Muscle of arm (tissue), 14 donors: Measurements from ENCODE around the gene CA7. TPM values are rescaled to one million over a fixed set of nuclear protein-coding genes. Genes with fewer than 3 reads are reported as not detected.
A peak's percentile ranks its signal among the peaks of the same experiment; 100 is the strongest.

Experiments
- DNase-seq: peaks from one replicate; pipeline ENCODE4 v3.0.0-alpha.2; 2013
- long read RNA-seq, 11 donors: transcript quantifications; one replicate each; lab custom pipeline, GENCODE V29; 2026
- polyA plus RNA-seq, 12 donors: library from polyadenylated mRNA; unstranded; fragments of 120-200 nt; gene quantifications; one replicate each; pipeline ENCODE4 v1.2.1, GENCODE V29; 2013; ENCODE audit not compliant: insufficient read length in 12 of 12

Gene CA7
- 10 to 100 TPM in 1 of 12 donors, not detected in 11; 16.6 TPM for polyA plus RNA-seq
- long read RNA-seq, donor 1, transcript CA7-201 (7 exons, 1,555 nt): major isoform, 27 of 60 reads
- long read RNA-seq, donor 1, partial matches to known transcripts: 33 of 60 reads
- long read RNA-seq, donor 1, other reads (novel, unspliced or antisense): 0 of 60 reads
- long read RNA-seq, donor 2: 0 reads
- long read RNA-seq, donor 3: 0 reads
- long read RNA-seq, donor 4: 0 reads
- long read RNA-seq, donor 5: 0 reads
- long read RNA-seq, donor 6: 0 reads
- long read RNA-seq, donor 7: 0 reads
- long read RNA-seq, donor 8: 0 reads
- long read RNA-seq, donor 9: 0 reads
- long read RNA-seq, donor 10: 0 reads
- long read RNA-seq, donor 11: 0 reads

GRCh38 chr16:66844342-66845079 lies at the start of gene CA7:
Gene CA7 (plus strand): TSS chr16:66844414. CDS start chr16:66844488, 74 bp downstream.
- DNase-seq: no peak

- no peak for DNase-seq
These were observed 46.1 kb upstream of the CA7 start for GRCh38 chr16:66798161-66798560.

DNA sequence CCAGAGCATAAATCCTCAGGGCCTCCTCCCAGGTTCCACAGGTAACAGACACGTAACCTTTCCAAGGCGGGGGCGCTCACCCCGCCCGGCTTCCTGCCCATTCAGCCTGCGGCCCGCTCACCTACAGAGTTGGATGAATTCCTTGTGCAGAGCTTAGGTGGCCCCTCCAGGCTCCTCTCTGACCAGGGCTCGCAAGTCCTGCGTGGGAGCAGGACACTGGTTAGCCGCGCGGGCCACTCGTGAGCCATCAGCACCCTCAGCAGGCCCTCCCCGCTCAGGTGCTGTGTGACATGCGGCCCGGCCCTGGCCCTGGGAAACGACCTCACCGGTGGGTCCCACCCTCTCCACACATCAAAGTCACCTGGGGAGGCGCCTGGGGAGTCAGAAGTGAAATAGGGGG lies 43.4 kb upstream of the CA7 start:
- no peak for DNase-seq

GRCh38 chr16:66801320-66802105 lies 42.7 kb upstream of the CA7 start, which contains the start of gene TERB1:
Gene TERB1 (minus strand): TSS chr16:66801584. CDS start chr16:66796798, 4,786 bp downstream.
- no peak for DNase-seq

DNA sequence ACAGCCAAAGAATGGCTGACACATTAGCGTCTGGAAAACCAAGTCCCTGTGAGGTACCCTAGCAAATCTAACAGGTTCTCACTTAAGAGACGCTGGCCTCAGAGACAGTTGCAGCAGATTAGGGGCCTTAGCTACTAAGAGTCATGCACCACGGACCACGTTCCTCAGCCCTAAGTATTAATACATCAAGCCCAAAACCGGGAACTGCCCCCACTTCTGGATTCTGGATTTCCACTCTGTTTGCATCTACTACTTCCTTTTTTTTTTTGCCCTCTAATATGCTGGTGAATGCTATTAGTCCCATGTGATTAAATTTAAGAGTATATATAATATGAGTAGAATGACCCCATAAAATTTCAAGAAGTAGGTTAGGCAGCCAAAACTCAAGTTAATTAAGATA lies 42.1 kb upstream of the CA7 start:
- no peak for DNase-seq

GRCh38 chr16:66809765-66810164 lies 34.4 kb upstream of the CA7 start:
- no peak for DNase-seq

DNA sequence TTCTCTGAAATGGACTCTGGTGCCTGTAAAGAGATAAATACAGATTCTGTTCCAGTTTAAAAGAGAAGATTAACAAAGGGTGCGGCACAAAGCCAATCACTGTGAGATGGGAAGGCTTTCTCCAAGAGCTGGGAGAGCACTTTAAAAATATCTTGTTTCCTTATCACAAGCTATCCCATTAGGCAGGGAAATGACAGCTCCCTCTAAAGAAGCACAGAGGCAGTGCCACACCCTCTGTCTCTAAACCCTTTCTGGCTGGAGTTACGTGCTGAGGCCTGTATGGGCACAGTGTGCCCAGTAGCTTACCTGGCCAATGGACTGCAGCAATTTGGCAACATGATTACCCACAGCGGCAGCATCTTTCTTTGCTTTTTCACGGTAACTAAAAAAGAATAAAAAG lies 33.8 kb upstream of the CA7 start:
- no peak for DNase-seq

DNA sequence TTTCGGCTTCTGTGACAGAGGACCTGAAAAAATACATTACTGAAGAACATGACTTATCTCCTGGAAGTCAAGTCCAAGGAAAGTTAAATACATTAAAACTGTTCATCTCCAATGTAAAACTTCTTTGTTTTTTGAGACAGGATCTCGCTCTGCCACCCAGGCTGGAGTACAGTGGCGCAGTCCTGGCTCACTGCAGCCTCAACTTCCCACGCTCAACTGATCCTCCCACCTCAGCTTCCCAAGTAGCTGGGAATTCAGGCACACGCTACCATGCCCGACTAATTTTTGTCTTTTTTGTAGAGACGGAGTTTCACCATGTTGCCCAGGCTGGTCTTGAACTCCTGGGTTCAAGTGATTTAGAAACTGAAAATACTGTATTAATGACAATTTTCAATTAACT lies 33.2 kb upstream of the CA7 start:
- DNase-seq: no peak

- no peak for DNase-seq
These were observed 29.5 kb upstream of the CA7 start for GRCh38 chr16:66814734-66815133.

DNA sequence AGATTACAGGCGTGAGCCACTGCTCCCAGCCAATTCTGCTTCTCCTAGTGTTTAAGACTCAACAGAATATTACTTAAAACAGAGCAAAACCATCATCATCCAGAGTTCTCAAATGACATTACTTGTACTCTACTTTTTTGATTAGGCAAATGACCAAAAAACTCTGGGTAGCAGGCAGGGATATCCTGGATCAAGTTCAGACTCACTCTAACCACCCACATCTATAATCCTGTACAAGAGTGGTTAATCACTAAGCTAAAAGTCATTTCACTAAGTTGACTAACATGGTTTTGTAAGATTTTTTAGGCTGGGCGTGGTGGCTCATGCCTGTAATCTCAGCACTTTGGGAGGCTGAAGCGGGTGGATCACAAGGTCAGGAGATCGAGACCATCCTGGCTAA lies 20.2 kb upstream of the CA7 start:
- no peak for DNase-seq

DNA sequence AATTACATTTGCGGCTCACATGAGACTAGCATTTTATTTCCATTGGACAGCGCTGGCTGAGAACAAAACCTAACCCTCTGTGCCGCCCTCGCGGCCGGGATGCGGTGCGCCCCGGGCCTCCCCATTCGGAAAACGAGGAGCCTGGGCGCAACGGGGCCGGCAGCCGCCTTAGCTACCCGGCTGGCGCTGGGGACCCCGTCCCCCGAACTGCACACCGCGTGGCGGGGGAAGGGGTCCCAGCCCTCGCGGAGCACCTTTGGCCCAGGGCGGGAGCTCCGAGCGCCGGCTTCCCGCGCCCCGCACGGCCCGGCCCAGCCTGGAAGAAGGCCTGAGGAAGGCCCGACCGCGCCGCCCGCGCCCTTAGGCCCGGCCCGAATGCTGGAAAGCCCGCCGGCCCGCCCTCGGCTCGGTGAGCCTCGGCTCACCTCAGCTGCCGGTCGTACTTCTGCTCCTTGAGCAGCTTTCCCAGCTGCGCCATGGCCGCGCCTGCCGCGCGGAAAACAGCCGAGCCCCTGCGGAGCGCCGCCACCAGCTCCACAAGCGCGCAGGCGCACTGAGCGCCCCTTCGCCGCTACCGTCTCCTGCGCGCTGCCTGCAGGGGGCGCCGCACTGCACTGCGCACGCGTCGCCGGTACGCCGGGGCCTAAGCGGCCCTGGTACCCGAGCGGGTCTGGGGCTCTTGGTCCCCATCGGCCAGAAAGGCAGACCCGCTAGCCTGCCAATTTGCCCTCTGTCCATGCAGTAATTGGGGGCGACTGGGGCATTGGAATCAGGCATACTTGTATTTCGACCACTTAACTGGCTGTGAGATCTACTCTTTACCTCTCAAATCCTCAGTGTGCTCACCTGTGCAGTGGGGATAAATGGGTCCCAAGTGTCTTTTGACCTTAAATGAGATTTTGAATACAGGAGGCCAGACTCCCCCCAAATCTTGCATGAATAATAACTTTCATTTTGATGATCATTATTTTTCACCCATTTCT lies 13.5 kb upstream of the CA7 start, which contains the start of gene NAE1:
Gene NAE1 (minus strand): TSS at position 555 of the 983 bp plus-strand sequence. CDS start 77 bp downstream, at position 478.
- DNase-seq: peak; percentile 92

DNA sequence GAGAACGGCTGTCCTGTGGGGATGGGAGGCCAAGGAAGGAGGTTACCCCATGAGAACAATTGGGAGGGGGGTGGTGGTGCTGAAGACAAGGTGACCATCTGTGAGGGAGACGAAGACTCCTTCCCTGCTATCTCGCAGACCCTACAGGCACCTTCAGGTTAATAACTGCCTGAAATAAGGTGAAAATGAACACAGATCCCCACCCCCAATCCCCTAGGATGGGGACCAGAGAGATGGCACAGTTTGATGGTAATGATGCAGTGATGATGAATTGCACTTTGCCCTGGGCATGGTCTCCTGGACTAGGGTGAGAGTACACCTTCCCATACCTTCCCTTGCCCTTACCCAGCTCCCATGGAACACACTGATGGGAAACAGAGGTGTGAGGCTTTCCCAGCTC lies 12.0 kb upstream of the CA7 start:
- no peak for DNase-seq

- no peak for DNase-seq
These were observed 11.4 kb upstream of the CA7 start for GRCh38 chr16:66832661-66833305.

DNA sequence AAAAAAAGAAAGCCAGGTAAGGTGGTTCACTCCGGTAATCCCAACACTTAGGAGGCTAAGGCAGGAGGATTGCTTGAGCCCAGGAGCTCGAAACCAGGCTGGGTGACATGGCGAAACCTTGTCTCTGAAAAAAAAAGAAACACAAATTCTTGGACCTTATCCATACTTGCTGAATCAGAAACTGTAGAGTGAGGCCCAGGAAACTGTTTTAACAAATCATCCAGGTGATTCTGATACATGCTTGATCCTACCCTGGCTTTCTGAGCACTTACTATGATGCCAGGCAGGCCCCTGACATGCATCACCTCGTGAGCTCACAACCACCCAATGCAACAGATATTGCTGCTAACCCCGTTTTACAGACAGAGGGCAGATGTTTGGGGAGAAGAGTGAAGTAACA lies 9.5 kb upstream of the CA7 start:
- DNase-seq: no peak

DNA sequence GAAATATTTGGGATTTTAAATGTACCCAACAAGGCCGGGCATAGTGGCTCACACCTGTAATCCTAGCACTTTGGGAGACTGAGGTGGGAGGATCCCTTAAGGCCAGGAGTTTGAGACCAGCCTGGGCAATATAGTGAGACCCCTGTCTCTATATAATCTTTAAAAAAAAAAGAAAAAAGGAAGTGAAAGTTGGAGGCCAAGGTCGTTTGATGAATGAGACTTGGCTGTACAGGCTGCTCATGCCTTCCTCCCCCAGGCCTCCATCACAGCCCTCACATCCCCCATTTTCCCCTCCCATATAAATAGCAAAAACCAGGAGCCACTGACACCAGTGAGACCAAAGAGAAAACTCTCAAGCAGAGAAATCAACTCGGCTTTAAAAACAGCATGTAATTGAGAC lies 3.3 kb upstream of the CA7 start:
- DNase-seq: no peak

- DNase-seq: no peak
These were observed 2.8 kb upstream of the CA7 start for GRCh38 chr16:66841366-66841765.

- DNase-seq: no peak
These were observed 1.4 kb upstream of the CA7 start for GRCh38 chr16:66842765-66843164.

GRCh38 chr16:66843191-66843590 lies 1.0 kb upstream of the CA7 start:
- no peak for DNase-seq

GRCh38 chr16:66844009-66844341 lies 239 bp upstream of the CA7 start:
- no peak for DNase-seq

DNA sequence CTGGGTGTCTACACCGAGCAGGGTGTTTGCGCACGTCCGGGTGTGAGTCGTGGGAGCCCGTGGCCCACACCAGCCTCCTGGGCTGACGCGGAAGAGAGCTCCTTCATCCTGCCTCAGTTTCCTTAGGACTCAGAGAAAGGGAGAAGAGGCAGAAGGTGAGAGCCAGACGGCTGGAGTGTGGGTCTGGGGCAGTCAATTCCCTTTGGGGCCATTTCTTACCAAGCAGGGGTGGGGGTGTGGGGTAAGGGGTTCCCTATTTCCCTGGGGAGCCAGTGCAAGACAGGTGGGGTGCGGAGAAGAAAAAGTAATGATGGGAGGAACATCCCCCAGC lies 831 bp downstream of the CA7 start:
- no peak for DNase-seq

DNA sequence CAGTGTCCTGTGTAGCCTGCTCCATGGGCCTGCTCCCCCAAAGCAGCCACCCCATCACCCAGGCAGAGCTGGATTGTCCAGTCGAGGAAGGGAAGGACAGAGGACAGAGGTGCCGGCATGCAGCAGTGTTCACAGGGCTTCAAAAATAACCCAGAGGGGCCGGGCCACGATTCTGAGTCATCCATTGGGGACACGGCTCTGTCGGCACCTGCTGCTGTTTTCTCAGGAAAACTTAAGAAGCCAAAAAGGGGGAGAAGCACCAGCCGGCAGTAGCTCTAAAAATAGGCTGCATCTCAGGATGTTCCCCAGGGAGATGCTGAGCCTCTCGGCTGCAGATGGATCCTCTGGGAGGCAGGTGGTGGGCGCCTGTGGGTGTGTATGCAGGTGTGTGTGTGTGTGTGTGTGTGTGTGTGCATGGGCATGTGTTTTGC lies 1.6 kb downstream of the CA7 start:
- no peak for DNase-seq
